ENCODE measurements around the gene KRT38. TPM values are rescaled to one million over a fixed set of nuclear protein-coding genes. Genes with fewer than 3 reads are reported as not detected.
"Not testable (repeated sequence)": the region's sequence is repeated elsewhere in the genome, so short reads cannot be mapped to it uniquely, and the experiment has no call there.

The KRT38 gene
- polyA plus RNA-seq, 4 donors = not detected

DNA sequence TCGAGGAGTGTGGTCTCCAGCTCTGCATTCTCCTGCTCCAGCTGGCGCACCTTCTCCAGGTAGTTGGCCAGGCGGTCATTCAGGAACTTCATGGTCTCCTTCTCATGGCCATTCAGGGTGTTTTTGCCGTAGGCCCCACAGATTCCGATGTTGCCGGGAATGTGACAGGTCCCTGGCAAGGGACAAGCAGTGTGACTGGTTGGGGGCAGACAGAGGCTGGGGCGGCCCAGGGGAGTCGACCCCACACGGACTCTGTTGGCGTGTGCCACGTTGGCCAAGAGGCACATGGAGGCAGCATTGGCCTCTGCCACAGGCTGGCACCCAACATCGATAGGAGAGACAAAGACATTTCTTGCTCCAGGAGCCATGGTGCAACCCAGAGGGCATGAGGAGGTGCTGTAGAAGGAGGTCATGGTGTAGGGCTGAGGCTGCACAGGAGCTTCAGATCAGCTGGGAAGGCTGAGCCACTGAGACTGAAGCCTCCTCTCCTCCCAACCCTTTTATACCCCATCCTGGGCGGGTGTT, 16.6 kb downstream of the KRT38 start, which contains the start of gene KRT37:
Gene KRT37, minus strand, starts transcription at position 475 of the 525 bp plus-strand sequence. Its CDS starts 62 bp downstream, at position 413.
- DNase-seq (ENCODE audit: low read depth in 4 of 4, low spot score in 3 of 4) = no peak

DNA sequence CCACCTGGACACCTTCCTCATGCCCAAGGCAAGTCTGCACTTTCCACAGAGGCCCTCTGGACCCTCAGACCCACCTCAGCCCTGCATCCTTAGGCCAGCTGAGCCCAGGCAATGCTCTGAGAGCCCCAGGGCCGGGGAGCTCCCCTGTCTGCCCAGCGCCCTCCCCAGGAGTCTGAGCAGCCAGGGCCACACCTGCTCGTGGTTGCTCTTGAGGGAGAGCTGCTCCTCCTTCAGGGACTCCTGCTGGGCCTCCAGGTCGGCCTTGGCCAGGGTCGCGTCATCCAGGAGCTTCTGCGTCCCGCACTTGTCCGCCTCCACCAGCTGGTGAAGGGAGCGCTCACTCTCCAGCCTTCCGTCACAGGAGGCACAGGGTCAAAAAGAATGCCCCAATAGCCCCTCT, 18.2 kb downstream of the KRT38 start:
- DNase-seq (ENCODE audit: low read depth in 4 of 4, low spot score in 3 of 4) = not testable (repeated sequence)

DNA sequence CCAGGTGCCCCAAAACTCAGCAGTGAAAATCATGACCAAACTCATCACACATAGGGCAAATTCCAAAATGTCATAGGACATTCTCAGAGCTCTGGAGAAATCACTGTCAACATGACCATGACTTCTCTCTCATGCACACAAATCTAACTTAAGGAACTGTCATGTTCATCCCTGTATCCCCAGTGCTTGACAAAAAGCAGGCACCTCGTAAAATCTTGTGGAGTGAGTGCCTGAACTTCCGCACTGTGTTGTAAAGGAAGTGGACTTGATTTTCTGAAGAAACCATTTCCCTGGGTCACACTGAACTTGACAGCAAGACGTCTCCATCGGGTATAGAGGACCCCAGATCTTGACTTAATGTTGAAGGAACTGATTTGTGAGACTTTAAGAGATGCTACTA, 19.2 kb downstream of the KRT38 start:
- no peak for DNase-seq (ENCODE audit: low read depth in 4 of 4, low spot score in 3 of 4)

DNA sequence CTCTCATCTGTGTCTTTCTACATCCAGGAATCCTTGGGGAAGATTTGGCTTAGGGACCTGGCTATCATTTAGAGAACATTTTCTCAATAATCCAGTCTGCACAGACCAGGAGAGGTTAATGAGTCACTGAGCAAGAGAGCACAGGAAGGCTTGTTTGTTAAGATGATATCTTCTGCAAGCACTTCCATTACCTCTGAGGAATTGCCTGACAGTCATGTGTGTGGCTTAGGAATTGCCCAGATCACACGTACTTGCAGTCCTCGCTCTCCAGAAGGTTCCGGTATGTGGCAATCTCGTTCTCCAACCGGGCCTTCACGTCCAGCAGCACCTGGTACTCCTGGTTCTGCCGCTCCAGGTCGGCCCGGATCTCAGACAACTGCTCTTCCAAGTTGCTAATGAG, 19.7 kb downstream of the KRT38 start:
- DNase-seq (ENCODE audit: low read depth in 4 of 4, low spot score in 3 of 4) = peak in 1 of 4 donors; percentile 12

DNA sequence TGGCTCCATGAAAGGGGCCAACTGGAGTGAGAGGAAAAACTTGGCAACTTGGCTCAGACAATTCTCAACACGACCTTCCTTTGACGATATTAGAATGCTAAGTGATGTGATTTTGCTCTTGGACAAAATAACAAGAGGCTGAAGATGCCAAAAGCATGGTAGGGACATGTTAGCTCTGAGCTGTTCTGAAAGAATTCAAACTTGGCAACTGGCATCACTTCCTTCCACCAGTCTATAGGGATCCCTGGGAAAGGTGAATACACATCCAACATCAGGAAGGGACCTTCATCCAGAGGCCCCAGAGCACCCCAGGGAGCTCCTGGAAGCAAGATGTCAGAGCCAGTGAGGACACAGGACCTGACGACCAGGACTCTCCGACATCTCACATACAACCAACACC, 20.6 kb downstream of the KRT38 start:
- DNase-seq (ENCODE audit: low read depth in 4 of 4, low spot score in 3 of 4) = no peak

DNA sequence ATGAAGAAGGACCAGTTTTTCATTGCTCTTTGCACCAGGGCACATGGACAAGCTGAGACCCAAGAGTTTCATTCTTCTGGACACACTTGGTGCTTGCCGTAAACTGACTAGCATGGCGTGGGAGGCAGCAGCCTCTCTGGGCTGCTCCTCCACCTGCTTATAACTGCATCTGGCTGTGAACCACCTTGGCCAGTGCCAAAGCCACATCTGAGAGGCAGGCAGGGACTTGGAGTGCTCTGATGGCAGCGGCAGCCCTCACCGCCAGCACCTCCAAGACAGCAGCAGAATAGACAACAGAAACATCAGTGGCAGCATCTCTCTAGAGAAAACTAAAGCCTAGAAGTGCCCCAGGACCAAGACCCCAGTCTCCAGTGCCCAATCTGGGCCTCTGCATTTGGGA, 21.1 kb downstream of the KRT38 start:
- no peak for DNase-seq (ENCODE audit: low read depth in 4 of 4, low spot score in 3 of 4)

DNA sequence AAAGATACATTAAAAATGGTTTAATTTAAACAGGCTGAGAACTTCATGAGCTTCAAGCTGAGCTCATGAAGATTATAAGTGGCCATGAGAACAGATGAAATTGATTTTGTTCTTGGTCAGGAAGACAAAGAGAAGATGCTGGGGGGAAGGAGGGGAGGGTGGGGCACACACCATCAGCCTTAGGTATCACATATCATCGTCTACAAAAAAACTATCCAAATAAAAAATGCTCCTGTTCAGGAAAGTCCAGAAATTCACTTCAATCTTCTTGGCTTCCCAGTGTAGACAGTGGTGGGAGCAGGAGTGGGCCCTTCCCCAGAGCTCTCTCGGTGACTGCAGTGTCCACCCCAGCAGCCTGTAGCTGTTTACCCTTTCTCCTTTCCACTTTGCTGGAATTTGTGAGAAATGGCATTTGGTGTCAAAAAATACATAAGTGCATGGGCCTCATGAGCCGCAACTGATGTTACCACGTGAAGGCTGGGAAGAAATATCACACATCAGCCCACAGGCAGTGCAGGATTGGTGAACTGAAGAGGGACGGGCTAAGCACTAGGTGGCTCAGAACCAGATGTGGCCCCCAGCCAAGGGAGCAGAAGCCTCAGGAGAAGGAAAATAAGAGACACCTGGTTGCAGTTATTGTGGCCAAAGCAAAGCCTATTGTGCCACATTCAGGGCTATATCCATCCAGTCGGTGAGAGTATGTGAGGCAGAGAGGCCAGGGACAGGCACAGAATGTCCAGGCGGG, 22.5 kb downstream of the KRT38 start:
- DNase-seq (ENCODE audit: low read depth in 4 of 4, low spot score in 3 of 4) = no peak

DNA sequence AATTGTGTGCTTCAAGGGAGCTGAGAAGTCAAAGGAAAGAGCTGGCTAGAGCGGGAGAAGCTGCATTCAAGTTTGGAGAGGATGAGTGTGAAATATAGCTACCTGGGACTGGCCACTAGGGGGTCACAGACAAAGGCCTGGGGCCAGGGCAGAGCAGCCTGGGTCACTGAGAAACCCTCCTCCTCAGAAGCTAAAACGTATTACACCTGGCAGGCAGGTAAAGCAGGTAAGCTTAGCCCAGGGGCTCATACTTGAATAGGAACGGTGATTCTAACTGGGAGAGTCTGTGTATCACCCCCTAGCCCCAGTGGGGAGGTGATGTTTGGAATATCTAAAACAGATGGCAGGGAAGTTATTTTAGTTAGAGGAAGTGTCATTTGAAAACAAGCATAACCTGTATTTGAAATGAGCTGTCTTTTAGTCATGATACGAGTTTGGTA, 23.2 kb downstream of the KRT38 start:
- no peak for DNase-seq (ENCODE audit: low read depth in 4 of 4, low spot score in 3 of 4)

DNA sequence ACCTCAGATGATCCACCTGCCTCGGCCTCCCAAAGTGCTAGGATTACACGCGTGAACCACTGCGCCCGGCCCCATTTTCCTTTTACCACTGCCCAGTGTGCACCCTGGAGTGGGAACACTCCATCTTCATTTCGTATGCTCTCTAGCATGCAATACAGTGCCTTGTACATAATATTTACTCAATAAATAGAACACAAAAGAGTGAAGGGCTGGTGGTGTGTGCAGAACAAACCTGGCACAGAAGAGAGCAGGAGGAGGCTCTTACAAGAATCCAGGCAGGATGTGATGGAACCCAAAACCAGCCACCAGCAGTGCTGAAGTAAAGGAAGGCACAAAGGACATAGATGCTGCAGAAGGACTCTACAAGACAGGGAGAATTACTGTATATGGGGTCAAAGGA, 23.7 kb downstream of the KRT38 start:
- DNase-seq (ENCODE audit: low read depth in 4 of 4, low spot score in 3 of 4) = no peak

DNA sequence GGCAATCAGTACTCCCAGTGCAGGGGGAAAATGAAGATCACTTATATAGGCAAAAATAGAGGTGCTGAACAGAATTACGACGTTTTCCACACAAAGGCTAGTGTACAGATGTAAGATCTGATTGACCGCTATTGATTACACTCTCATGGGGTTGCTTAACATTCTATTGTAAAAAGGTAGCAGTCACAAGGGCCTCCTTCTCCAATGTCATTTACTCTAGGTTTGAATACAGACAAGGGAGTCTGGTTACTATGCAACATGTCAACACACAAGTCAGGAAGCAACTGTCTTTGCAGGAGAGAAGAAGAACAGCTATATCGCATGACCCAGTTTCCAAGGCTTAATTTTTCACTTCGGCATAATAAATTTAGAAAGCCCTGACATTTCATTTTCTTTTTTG, 24.3 kb downstream of the KRT38 start:
- no peak for DNase-seq (ENCODE audit: low read depth in 4 of 4, low spot score in 3 of 4)

DNA sequence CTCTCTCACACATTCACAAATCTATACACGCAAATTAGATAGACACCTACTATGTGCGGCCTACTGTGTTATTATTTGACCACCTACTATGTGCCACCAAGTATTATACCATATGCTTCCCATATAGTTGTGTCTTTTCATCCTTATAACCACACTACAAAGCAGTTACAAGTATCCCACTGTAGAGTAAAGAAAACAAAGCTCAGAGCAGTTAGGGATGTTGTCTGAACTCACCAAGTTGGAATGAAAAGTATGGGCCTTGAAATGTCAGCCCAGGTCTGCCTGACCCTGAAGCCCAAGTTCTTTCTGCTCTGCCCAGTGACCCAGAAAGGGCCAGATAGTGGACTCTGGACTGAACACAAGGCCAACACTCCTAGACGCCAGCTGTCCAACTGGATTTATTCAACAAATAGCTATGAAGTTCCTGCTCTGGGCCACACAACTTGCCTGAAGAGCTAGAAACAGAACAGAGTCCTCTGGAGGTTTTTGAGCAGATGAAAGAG, 24.9 kb downstream of the KRT38 start:
- DNase-seq (ENCODE audit: low read depth in 4 of 4, low spot score in 3 of 4) = peak in 1 of 4 donors; percentile 25

DNA sequence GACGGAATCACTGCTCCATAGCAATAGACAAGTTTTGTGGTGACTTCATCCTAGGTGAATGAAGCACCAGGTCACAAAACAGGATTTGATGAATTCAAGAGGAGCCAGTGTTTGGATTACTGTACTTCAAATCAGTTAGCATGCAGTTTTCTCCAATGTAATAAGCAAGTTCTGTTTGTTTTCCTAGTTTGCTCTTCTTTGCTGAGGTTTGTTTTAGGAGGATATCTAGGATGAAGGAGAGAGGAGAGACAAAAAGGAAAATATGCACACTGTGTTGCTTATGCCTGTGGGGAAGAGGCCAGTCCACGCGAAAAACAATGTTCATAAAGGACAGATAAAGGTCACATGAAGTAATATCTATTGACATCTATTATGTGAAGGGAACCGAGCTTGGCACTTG, 25.4 kb downstream of the KRT38 start:
- DNase-seq (ENCODE audit: low read depth in 4 of 4, low spot score in 3 of 4) = no peak

DNA sequence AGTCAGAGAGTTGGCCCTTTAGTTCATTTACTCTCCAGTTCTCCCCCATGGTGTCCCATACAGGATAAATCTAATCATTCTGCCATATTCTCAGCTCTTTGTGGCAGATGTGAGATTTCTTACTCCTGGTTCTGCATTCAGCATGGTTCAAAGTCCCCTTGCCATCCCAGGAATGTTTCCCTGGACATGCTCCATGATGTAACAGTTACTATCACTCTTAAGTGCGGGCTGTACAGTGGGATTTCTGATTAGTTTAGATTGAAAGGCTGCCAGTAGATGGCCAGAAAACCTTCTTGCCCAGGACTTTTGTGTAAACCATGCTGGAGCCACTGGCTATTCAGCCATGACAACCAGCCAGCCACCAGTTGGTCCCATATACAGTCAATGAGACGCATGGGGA, 26.8 kb downstream of the KRT38 start:
- no peak for DNase-seq (ENCODE audit: low read depth in 4 of 4, low spot score in 3 of 4)

DNA sequence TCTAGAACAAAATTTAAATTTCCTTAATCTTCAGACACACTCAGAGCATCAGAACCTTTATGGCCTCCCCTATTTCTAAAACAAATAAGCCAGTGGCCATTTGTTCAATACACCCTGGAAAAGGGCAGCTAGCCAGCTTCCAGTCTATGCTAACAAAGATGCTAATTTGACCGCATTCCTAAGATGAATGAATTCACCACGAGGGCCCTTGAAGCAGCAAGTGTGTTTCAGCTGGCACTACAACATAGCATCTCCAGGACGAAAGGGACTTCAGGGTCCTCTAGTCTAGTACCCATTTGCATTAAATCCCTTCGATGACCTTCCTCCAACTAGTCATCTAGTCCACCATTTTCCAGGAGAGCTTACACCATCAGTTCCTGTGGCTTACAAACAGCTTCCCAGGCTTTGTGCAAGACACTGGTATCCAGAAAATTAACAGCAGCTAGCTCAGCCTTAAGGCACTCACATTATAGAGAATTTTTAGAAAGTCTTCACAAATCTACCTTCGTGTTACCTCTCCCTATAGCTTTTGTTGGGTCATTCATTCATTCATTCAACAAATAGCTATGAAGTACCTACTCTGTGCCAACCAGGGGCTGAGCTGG, 27.3 kb downstream of the KRT38 start:
- DNase-seq (ENCODE audit: low read depth in 4 of 4, low spot score in 3 of 4) = no peak

DNA sequence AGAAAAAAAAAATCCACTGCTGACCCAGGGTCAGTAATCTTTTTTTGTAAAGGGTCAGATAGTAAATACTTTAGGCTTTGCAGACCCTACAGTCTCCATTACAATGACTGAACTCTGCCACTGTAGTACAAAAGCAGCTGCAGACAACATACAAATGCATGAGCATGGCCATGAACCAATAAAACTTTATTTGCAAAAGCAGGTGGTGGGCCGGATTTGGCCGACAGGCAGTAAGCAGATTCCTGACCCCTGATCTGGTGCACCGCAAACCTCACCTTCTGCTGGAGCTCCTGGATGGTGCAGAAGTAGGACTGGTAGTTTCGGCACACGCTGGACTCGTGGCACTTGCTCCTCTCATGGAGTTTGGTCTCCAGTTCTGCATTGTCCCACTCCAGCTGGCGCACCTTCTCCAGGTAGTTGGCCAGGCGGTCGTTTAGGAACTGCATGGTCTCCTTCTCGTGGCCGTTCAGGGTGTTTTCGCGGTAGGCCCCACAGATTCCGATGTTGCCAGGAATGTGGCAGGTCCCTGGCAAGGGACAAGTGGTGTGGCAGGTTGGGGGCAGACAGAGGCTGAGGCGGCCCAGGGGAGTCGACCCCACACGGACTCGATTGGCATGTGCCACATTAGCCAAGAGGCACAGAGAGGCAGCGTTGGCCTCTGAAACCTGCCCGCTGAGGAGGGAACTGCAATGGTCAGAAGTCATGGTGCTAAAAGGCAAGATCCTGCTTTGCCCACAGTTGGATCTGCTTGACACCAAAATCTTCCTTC, 29.5 kb downstream of the KRT38 start:
- DNase-seq (ENCODE audit: low read depth in 4 of 4, low spot score in 3 of 4) = no peak

DNA sequence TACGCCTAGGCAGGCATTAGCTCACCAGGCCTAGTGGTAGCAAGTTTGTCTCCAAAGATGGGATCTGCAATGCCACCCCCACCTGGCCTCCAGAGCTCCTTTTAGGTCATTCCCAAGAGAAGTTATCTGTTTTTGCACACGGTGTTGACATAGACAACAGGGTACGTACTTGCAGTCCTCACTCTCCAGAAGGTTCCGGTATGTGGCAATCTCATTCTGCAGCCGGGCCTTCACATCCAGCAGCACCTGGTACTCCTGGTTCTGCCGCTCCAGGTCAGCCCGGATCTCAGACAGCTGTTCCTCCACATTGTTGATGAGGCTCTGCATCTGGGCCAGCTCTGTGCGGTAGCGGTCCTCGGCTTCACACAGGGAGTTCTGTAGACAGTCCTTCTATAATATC, 33.6 kb downstream of the KRT38 start:
- DNase-seq (ENCODE audit: low read depth in 4 of 4, low spot score in 3 of 4) = no peak

DNA sequence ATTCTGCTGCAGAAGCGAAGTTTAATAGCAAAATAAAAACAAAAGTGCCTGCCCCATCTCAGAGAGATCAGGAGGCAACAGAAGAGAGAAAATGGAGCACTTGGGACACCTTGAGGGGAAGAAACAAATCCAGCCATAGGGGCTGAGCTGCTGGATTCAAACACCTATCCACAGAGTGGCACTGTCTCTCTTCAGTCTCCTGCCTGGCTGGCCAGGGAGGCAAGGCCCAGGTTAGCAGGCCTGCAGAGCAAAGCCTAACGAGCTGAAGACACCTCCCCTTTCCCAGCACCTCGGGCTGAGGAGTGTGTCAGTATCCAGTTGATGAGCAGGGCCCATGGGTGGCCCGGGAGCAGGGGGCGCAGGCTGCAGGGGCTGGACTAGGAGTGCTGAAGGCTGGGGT, 34.6 kb downstream of the KRT38 start:
- DNase-seq (ENCODE audit: low read depth in 4 of 4, low spot score in 3 of 4) = no peak

DNA sequence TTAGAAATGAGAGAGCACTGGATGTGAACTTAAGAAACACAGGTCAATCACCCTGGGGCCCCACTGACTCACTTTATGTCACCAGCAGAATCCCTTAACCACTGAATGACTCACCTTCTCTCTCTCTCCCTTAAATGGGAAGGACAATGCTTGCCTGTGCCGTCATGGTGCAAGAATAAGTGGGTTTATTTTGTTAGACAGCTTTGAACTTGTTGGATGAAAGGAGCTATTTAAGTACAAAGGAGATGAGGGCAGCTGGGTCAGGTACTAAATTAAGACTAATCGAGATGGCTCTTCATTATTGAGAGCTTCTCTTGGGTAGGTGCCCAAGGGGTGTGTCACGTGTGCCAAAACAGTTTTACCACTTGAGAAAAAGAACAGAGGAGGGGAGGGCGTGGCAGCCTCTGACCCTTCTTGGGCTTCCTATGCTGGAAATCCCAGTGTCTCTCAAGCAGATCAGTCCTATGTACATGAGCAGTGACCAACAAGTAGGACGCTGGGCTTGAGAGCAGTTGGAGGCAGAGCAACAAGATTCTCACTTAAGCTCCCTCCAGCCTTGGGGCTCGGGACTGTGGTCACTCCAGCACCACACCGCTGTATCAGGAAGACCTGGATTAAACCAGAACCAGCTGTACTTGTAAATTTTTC, 36.6 kb downstream of the KRT38 start:
- DNase-seq (ENCODE audit: low read depth in 4 of 4, low spot score in 3 of 4) = no peak

DNA sequence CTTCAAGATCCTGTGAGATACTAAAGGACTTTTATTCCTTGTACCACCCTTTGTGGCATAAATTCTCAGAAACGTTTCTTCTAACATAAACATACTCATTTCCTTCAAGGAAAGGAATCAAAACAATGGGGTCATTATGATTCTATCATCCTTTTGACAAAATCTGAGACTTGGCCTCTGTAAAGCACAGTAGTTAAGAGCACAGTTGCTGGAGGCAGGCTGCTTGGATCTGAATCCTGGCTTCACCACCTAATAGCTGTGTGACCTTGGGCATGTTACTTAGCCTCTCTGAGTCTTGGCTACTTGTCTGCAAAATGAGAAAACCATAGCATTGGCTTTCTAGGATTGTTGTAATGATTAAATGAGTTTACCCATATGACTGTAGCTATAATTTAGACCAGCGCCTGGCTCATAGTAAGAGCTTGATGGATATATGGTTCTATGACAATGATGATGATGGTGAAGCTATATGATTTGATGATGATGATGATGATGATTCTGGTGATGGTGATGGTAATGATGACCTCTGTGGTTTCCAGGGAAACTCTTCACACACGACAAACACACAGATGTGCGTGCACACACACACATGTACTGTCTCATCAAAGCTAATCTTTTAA, 37.3 kb downstream of the KRT38 start:
- no peak for DNase-seq (ENCODE audit: low read depth in 4 of 4, low spot score in 3 of 4)

DNA sequence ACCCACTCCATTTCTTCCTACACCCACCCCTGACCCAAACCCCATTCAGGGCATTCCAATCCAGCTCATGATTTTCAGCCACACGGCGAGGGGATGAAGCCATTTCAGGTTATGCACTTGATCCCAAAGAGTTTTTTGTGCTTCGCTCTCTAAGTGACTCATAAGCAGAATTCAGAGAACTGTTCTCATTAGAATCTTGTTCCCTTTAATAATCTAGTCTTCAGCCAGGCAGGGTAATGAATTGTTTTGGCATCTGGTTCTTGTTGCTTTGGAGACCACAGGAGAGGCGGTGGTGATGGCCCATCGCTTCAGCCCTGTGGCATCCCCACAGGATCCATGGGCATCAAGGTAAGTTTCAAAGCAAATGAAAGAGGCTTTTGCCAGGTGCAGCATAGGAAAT, 38.6 kb downstream of the KRT38 start:
- DNase-seq (ENCODE audit: low read depth in 4 of 4, low spot score in 3 of 4) = no peak

Data from right renal pelvis (tissue), 4 donors.